Activated CD4-positive, alpha-beta T cell treated with anti-CD3 and anti-CD28 coated beads, Interleukin-10, Interleukin-2, amounts not matched to agents 100 ng/mL and 50 ng/mL, durations not matched to agents 16 hours and 8 hours (primary cell): Measurements from ENCODE around the gene HDAC1.

Experiments
- DNase-seq: peaks from one replicate; pipeline ENCODE4 v3.0.0-alpha.2; 2020

The HDAC1 gene

GRCh38 chr1:32377541-32378220, 85.8 kb downstream of the HDAC1 start:
- no peak for DNase-seq

GRCh38 chr1:32380057-32380456, 88.2 kb downstream of the HDAC1 start:
- no peak for DNase-seq
